HepG2 (cell line): Measurements from ENCODE around the gene ATP6V0D1. TPM values are rescaled to one million over a fixed set of nuclear protein-coding genes. Genes with fewer than 3 reads are reported as not detected.

Source experiments
- AGO2 ChIP-seq: fragments of 200-400 bp; formaldehyde crosslinking; optimal IDR thresholded peaks from 2 replicates; pipeline ENCODE3; 2017; ENCODE audit warnings: mild to moderate bottlenecking, low read depth, low read length, moderate library complexity
- AKNA ChIP-seq: sonication (generic); formaldehyde crosslinking; IDR thresholded peaks from 2 replicates; pipeline ENCODE4 v1.4.0; 2020; ENCODE audit warnings: missing genetic modification reagents, borderline replicate concordance
- CHCHD3 ChIP-seq: sonication (generic); formaldehyde crosslinking; IDR thresholded peaks from 2 replicates; pipeline ENCODE4 v1.8.0; 2022; ENCODE audit warnings: mild to moderate bottlenecking, missing genetic modification reagents, moderate library complexity
- ELF4 ChIP-seq: sonication (generic); formaldehyde crosslinking; IDR thresholded peaks from 2 replicates; pipeline ENCODE4 v1.5.0; 2020; ENCODE audit warnings: missing genetic modification reagents, mild to moderate bottlenecking, moderate library complexity, borderline replicate concordance
- ERF ChIP-seq: IDR thresholded peaks from 2 replicates; pipeline ENCODE4 v1.6.1; 2018; ENCODE audit warnings: missing biosample characterization, missing genetic modification reagents
- ETV5 ChIP-seq: IDR thresholded peaks from 2 replicates; pipeline ENCODE4 v1.6.1; 2018; ENCODE audit warnings: missing biosample characterization, missing genetic modification reagents, inconsistent platforms, borderline replicate concordance
- FOXO1 ChIP-seq: sonication (generic); formaldehyde crosslinking; IDR thresholded peaks from 2 replicates; pipeline ENCODE4 v1.4.0; 2020; ENCODE audit warnings: missing genetic modification reagents
- HES4 ChIP-seq: sonication (generic); formaldehyde crosslinking; IDR thresholded peaks from 2 replicates; pipeline ENCODE4 v1.9.0; 2021; ENCODE audit warnings: mild to moderate bottlenecking, missing genetic modification reagents, borderline replicate concordance
- LBX2 ChIP-seq: sonication (generic); formaldehyde crosslinking; IDR thresholded peaks from 2 replicates; pipeline ENCODE4 v1.5.0; 2020; ENCODE audit warnings: missing genetic modification reagents, mild to moderate bottlenecking, borderline replicate concordance
- RARA ChIP-seq: IDR thresholded peaks from 2 replicates; pipeline ENCODE4 v1.6.1; 2016; ENCODE audit warnings: missing genetic modification reagents, missing compliant biosample characterization
- RBFOX2 ChIP-seq: fragments of 200-400 bp; formaldehyde crosslinking; IDR thresholded peaks from 2 replicates; pipeline ENCODE4 v1.6.1; 2017; ENCODE audit warnings: low read depth, mild to moderate bottlenecking, low read length
- RBM39 ChIP-seq: fragments of 200-400 bp; formaldehyde crosslinking; IDR thresholded peaks from one replicate; pipeline ENCODE4 v1.6.1; 2018; ENCODE audit warnings: antibody characterized with exemption, mild to moderate bottlenecking, low read depth, low read length; ENCODE audit not compliant: poor library complexity, severe bottlenecking
- RNF2 ChIP-seq: fragments of 450-650 bp; conservative IDR thresholded peaks from 2 replicates; pipeline ENCODE4 v1.6.1; 2016; ENCODE audit warnings: low read depth
- ZBTB43 ChIP-seq: sonication (generic); formaldehyde crosslinking; conservative IDR thresholded peaks from 2 replicates; pipeline ENCODE4 v1.4.0; 2020; ENCODE audit warnings: missing genetic modification reagents
- ZFP82 ChIP-seq: sonication (generic); formaldehyde crosslinking; IDR thresholded peaks from 2 replicates; pipeline ENCODE4 v1.5.1; 2020; ENCODE audit warnings: mild to moderate bottlenecking, missing genetic modification reagents, borderline replicate concordance
- ZFYVE20 ChIP-seq: sonication (generic); formaldehyde crosslinking; IDR thresholded peaks from 2 replicates; pipeline ENCODE4 v1.8.0; 2023; ENCODE audit warnings: low read depth, mild to moderate bottlenecking, moderate library complexity, missing genetic modification reagents, borderline replicate concordance
- ZNF136 ChIP-seq: sonication (generic); formaldehyde crosslinking; IDR thresholded peaks from 2 replicates; pipeline ENCODE4 v1.8.1; 2022; ENCODE audit warnings: low read depth, mild to moderate bottlenecking, moderate library complexity, missing genetic modification reagents
- ZNF143 ChIP-seq: sonication (generic); formaldehyde crosslinking; IDR thresholded peaks from 2 replicates; pipeline ENCODE4 v1.4.0; 2020; ENCODE audit warnings: missing genetic modification reagents
- ZNF292 ChIP-seq: sonication (generic); formaldehyde crosslinking; IDR thresholded peaks from 2 replicates; pipeline ENCODE4 v1.8.1; 2022; ENCODE audit warnings: mild to moderate bottlenecking, low read depth, missing genetic modification reagents, borderline replicate concordance
- ZNF337 ChIP-seq: sonication (generic); formaldehyde crosslinking; IDR thresholded peaks from 2 replicates; pipeline ENCODE4 v1.5.1; 2020; ENCODE audit warnings: missing genetic modification reagents, low read depth, mild to moderate bottlenecking, borderline replicate concordance
- ZNF629 ChIP-seq: sonication (generic); formaldehyde crosslinking; conservative IDR thresholded peaks from 2 replicates; pipeline ENCODE4 v1.5.0; 2020; ENCODE audit warnings: missing genetic modification reagents
- ZNF776 ChIP-seq: sonication (generic); formaldehyde crosslinking; IDR thresholded peaks from 2 replicates; pipeline ENCODE4 v1.4.0; 2020; ENCODE audit warnings: mild to moderate bottlenecking, missing genetic modification reagents
- ZNF850 ChIP-seq: sonication (generic); formaldehyde crosslinking; conservative IDR thresholded peaks from 2 replicates; pipeline ENCODE4 v1.9.0; 2021; ENCODE audit warnings: mild to moderate bottlenecking, missing genetic modification reagents
- polyA plus RNA-seq, 8 experiments: library from polyadenylated mRNA; depleted of rRNA in 3 of 8; stranded (reverse) in 7 of 8; unstranded in 1 of 8; fragments of >200 nt; fragmentation: Illumina TruSeq in 4 of 8; extraction: Trizol in 4 of 8; gene quantifications; 2 replicates each; pipeline versions ENCODE4 v1.2.1 to v1.2.3, GENCODE V29; 2011 to 2016; ENCODE audit warnings: low read depth in 4 of 8, missing spikeins in 1 of 8, mixed read lengths in 1 of 8; ENCODE audit not compliant: insufficient read depth in 1 of 8
- total RNA-seq, 5 experiments: library from RNA; depleted of rRNA; stranded (reverse); fragments of >200 nt; fragmentation: Illumina TruSeq; extraction: Trizol; gene quantifications; 2 replicates each; pipeline ENCODE4 v1.2.3, GENCODE V29; 2016; ENCODE audit warnings: low read depth in 1 of 5

The ATP6V0D1 gene
- total and polyA plus RNA-seq, 2 of the 13 experiments (the other 11 are each of a cell fraction or from before 2014, with no cell fraction given) = 51.1 to 61.3 TPM

GRCh38 chr16:67430977-67431774, 49.8 kb downstream of the ATP6V0D1 start, which contains the start of gene HSD11B2 (continued):
- TF ChIP-seq ETV5 (CRISPR knock-in tag) = 0 out of 2 replicates have a peak, but pooled peaks have one; percentile 5
- peak; percentile 73; the same call in 1 of the 2 replicates for TF ChIP-seq CHCHD3 (CRISPR knock-in tag)
- no peak for TF ChIP-seq FOXO1 (CRISPR knock-in tag)
- peak; percentile 8; the same call in 1 of the 2 replicates for TF ChIP-seq ERF (CRISPR knock-in tag)
- no peak for TF ChIP-seq ZNF136
- 0 out of 2 replicates have a peak, but pooled peaks have one; percentile 5 for TF ChIP-seq ZNF629 (CRISPR knock-in tag)
- TF ChIP-seq ZFYVE20 (CRISPR knock-in tag) = peak; percentile 60; the same call in 1 of the 2 replicates
- 0 out of 2 replicates have a peak, but pooled peaks have one; percentile 9 for TF ChIP-seq ZNF337 (CRISPR knock-in tag)
- TF ChIP-seq ZNF776 (CRISPR knock-in tag) = 0 out of 2 replicates have a peak, but pooled peaks have one; percentile 27
- TF ChIP-seq RNF2 = peak; percentile 55; the same call in 1 of the 2 replicates
- no peak for TF ChIP-seq ELF4 (CRISPR knock-in tag)
- no peak for TF ChIP-seq ZNF850 (CRISPR knock-in tag)
- no peak for TF ChIP-seq AKNA (CRISPR knock-in tag)
- peak; percentile 76 for TF ChIP-seq AGO2
- no peak for TF ChIP-seq RARA (CRISPR knock-in tag)
- TF ChIP-seq HES4 (CRISPR knock-in tag) = peak; percentile 63; the same call in 1 of the 2 replicates
- TF ChIP-seq ZNF143 = peak; percentile 31; the same call in 1 of the 2 replicates
- no peak for TF ChIP-seq ZFP82 (CRISPR knock-in tag)
- TF ChIP-seq RBFOX2 = peak; percentile 58
- 0 out of 2 replicates have a peak, but pooled peaks have one; percentile 35 for TF ChIP-seq ZBTB43
- 0 out of 2 replicates have a peak, but pooled peaks have one; percentile 39 for TF ChIP-seq LBX2 (CRISPR knock-in tag)
- no peak for TF ChIP-seq RBM39
- TF ChIP-seq ZNF292 (CRISPR knock-in tag) = no peak
